ENCODE measurements around the gene AGR3.

AGR3 gene

DNA sequence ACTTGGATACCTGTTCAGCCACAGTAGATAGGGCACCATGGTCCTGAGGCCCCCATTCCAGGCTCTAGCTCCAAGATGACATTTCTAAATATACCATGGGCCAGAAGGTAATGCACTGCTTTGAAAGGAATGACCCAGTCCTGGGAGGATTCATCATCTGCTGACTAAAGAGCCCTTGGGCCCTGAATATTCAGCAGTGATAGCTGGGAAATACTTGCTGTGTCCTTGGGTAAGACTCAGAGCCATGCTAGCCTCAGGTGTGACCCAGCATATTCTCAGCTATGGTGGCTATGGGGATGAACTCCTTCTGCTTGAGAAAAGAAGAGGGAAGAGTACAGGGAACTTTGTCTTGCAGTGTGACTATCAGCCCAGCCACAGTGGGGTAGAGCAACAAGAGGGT lies 55.7 kb downstream of the AGR3 start:
- ATAC-seq, result no peak

DNA sequence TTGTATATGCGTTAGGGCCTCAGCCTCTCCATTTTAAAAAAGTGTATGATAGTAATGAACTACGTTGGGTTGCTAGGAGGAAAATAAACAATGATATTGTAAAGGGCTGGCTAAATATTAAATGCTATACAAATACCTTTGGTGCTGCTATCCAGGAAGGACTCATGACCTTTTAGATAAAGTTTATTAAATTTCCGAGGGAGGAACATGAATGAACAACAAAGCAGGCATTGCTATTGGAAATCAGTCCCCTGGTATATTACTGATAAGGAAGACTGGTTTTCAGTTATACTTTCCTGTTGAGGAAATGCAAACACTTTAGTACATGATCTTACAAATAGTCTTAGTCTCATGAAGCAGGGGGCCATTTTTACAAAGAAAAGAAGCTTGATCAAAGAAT lies 59.8 kb downstream of the AGR3 start:
- DNase-seq, result no peak

More for the DNA sequence above, 55.7 kb downstream of the AGR3 start:
- no peak for DNase-seq

DNA sequence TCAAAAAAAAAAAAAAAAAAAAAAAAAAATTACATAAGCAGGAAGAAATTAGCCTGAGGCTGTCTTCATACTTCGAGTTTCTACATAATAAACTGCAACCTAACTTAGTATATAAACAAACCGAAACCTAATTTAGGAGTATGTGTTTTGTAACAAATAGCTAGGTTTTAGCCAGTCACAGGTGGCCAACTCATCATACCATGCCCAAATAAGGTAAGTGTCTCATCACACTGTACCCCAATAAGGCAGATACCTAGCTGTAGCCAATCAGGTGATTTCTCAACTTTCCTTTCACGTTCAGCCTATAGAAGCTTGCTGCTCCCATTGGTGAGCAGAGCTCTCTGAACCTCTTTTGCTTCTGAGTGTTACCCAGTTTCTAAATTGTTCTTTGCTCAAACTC lies 63.1 kb downstream of the AGR3 start:
- ATAC-seq, result no peak
- DNase-seq, result no peak

More for the DNA sequence above, 59.8 kb downstream of the AGR3 start:
- no peak for ATAC-seq

DNA sequence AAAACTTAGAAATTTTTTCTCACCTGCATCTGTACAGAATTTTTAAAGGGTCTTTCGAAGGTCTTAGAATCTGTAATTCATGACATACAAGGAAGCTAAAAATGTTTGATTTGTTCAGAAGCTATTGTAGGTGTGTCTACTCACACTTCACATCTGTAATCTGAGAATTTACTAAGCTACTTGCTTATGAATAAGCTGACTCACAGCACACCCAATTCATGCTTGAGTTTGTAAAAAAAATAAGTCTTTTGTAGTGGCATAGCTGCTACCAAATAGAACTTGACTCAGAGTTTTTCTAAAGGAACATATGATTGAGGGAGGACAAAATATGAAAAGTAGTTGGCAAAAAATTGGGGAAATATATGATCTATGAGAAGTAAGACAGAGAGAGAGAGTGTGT lies 64.2 kb downstream of the AGR3 start:
- no peak for ATAC-seq
- DNase-seq, result no peak

DNA sequence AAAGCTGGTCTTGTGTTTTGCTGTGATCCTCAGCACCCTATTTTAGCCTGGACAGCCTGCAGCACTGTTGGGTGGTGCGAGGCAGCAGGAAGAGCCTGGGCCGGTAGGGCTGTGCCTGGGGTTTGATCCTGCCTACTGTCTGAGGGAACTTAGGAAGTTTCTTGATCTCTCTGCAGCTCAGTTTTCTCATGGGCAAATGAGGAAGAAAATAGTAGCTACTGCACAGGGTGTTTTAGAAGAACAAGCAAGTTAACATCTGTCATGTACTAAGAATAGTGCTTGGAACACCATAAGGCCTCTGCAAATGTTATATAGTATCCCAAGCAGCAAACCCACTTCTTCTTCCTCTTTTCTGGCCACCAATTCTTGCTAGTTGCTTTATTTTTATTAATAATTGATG lies 65.0 kb downstream of the AGR3 start:
- ATAC-seq, result no peak
- no peak for DNase-seq

DNA sequence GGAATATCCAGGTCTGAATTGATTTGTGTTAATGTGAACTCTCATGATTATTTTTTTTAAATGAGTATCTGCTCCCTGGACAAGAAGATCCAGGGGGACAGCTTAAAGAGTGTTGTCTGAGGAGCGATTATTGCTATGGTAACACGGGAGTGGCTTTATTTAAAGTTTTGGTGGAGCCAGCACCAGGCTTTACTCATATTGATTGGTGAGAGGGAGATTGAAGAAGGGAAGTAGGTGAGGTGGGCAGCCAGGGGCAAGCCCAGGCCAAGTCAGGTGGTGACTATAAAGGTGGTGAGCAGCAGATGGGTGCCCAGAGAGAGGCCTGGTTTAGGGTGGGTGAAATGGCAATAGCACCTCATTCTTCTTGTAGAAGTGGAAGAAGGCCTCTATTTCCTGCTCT lies 66.8 kb downstream of the AGR3 start:
- no peak for DNase-seq
- no peak for ATAC-seq

DNA sequence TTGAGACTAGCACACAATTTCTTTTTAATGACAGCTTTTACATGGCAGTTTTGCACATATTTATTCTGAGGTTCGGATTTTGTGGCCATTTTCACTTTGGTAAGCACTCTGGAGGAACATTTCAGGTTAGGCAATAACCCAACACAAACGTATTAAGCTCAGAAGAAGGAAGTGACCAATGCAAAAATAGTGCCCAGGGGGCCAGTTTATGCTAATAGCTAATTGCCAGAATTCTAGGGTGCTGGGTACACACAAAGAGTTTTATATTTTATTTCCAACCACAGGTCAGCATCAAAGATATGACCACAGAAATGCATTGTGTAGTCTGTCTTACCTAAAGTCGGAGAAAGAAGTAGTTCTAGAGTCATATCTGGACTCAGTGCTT lies 68.6 kb downstream of the AGR3 start:
- DNase-seq (no peak), ATAC-seq (no peak)

DNA sequence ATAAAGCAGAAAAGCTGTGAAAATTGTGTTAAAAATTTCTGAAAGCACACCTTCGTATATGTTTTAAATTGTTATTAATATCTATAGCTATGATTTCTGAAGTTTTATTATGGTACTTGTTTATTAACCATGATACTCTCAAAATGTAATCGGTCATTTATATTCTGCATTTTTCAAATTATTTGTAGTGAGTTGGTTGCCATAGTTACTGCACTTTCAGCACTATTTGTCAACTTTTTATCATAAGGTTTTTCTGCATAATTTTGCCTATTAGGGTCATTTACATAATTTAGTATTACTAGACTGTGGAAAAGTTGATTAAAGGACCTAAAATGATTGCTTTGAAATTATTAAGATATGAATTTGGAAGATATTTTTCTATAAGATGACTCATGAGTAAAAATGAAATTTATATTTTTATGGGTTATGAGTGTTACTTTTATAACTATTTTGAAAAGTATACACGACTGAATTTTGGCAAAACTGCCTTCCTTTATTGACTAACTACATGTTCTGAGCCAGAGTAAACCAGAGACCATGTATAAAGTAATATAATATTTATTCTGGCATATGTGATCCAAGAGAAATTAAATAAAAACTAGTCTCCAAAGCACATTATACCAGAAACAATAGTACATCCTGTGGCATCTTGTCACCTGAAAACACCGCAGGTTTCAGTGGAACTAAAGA lies 69.1 kb downstream of the AGR3 start:
- DNase-seq (no peak), ATAC-seq (no peak)

DNA sequence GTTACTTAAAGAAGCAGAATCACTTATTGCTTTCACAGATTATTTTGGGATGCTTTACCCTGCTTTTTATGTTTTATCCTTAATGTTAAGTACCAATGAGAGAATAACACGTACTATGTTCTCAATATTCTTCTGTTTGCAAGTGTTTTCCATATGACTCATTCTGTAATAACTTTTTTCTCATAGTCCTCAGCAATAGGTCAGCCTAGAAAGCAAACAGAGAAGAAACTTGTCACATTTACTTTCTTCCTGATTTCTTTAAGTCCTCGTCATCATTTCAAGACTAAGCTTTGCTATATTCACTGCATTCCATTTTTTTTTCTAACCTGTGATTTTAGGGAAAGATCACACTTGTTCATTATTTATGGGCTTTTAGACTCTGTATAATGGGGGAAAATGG lies 70.2 kb downstream of the AGR3 start:
- DNase-seq (no peak), ATAC-seq (no peak)

DNA sequence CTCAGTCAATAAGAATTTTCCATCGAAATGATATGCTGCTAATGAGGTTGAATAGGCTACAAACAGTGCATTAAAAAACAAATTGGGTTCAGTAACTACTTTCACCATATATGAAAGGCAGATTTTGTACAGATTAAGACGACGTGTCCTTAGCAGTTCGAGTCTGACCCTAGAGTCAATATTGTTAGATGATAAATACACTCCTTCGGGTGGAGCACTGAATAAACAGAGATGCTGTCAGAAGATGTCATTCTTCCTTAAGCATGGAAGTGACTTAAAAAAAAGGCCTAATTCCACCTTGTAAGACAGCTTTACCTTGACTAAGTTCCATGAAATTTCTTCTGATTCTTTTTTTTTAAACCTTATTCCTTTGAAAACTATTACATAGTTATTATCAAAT lies 71.2 kb downstream of the AGR3 start:
- DNase-seq (no peak), ATAC-seq (no peak)

DNA sequence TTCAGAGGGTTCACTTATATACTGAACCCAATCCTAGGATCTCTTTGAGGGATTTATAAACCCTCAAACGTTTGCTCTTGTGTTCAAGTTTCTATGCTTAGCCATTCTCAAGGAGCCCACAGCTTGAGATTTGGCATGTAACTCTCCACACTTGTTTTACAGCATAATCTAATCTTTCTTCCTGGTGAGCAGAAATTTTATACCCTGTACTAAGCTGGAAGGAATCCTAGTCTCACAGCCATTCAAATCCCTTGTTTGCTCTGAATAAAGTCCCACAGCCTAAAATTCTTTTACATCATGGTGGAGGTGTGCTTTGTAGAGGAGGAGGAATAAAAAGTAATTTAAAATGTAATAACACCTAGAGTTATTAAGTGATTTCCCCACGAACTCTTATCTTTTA lies 71.7 kb downstream of the AGR3 start:
- DNase-seq (no peak), ATAC-seq (no peak)

Measured in stimulated activated naive CD8-positive, alpha-beta T cell treated with anti-CD3 and anti-CD28 coated beads, Interleukin-15, Interleukin-2, amounts not matched to agents 100 U/mL and 50 U/mL, for 24 hours (primary cell).